ENCODE data around the gene ANO1.

Gene ANO1

GRCh38 chr11:70133771-70134335 is 55.7 kb downstream of the ANO1 start:
- no peak overlapping the region for H3K9ac ChIP-seq (ENCODE audit: low read length)
- H3K4me1 ChIP-seq (ENCODE audit: control insufficient read depth, insufficient read depth, low read length): no peaks in the 10 kb centered on the region
- peaks cover 8% of the 10 kb centered on the region for H3K27me3 ChIP-seq (replicated peaks; ENCODE audit: control insufficient read depth, insufficient read depth, low read length)
- H3K4me3 ChIP-seq (ENCODE audit: low read length): no peak overlapping the region
- no peaks in the 10 kb centered on the region for H3K36me3 ChIP-seq (ENCODE audit: control insufficient read depth, insufficient read depth, low read length, severe bottlenecking)
- no peak for DNase-seq (ENCODE audit: low read depth)
- H3K9me3 ChIP-seq (ENCODE audit: control insufficient read depth, low read length): no peaks in the 10 kb centered on the region

GRCh38 chr11:70134490-70134889 is 56.4 kb downstream of the ANO1 start:
- Histone ChIP-seq H3K27me3 (replicated peaks; ENCODE audit: control insufficient read depth, insufficient read depth, low read length) (peaks cover 8% of the 10 kb centered on the region), H3K9ac (ENCODE audit: low read length) (no peak overlapping the region), H3K36me3 (ENCODE audit: control insufficient read depth, insufficient read depth, low read length, severe bottlenecking) (no peaks in the 10 kb centered on the region), H3K4me1 (ENCODE audit: control insufficient read depth, insufficient read depth, low read length) (no peaks in the 10 kb centered on the region), H3K9me3 (ENCODE audit: control insufficient read depth, low read length) (no peaks in the 10 kb centered on the region), H3K4me3 (ENCODE audit: low read length) (no peak overlapping the region)
- no peak for DNase-seq (ENCODE audit: low read depth)

GRCh38 chr11:70135142-70135541 is 57.0 kb downstream of the ANO1 start:
- Histone ChIP-seq H3K4me3 (ENCODE audit: low read length) (no peak overlapping the region), H3K4me1 (ENCODE audit: control insufficient read depth, insufficient read depth, low read length) (no peaks in the 10 kb centered on the region), H3K36me3 (ENCODE audit: control insufficient read depth, insufficient read depth, low read length, severe bottlenecking) (no peaks in the 10 kb centered on the region), H3K27me3 (replicated peaks; ENCODE audit: control insufficient read depth, insufficient read depth, low read length) (peaks cover 8% of the 10 kb centered on the region), H3K9ac (ENCODE audit: low read length) (peak overlapping the region; percentile 37), H3K9me3 (ENCODE audit: control insufficient read depth, low read length) (no peaks in the 10 kb centered on the region)
- DNase-seq (ENCODE audit: low read depth): no peak

DNA sequence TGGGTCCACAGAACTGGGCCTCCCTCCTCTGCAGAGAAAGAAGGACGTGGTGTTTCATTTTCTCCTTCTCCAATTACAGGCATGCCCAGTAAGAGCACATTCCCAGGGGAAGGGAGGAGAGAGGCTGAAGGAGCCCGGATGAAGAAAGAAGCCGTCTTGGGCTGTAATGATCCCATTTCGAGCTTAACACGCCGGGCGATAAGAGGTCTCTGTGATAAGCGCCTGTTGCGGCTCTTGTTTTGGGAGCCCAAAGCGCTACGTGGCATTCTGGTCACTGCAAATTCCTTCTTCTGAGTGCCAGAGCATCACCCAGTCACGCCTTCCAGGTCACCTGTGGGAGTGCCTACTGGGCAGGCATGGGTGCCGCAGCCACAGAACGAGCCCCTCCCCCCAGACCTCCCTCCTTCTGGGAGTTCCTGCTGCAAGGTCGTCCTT is 57.5 kb downstream of the ANO1 start:
- peak; percentile 37 for DNase-seq (ENCODE audit: low read depth)
- peak overlapping the region; percentile 37 for H3K9ac ChIP-seq (ENCODE audit: low read length)
- H3K4me3 ChIP-seq (ENCODE audit: low read length): no peak overlapping the region
- H3K36me3 ChIP-seq (ENCODE audit: control insufficient read depth, insufficient read depth, low read length, severe bottlenecking): no peaks in the 10 kb centered on the region
- no peaks in the 10 kb centered on the region for H3K9me3 ChIP-seq (ENCODE audit: control insufficient read depth, low read length)
- no peaks in the 10 kb centered on the region for H3K4me1 ChIP-seq (ENCODE audit: control insufficient read depth, insufficient read depth, low read length)
- peaks cover 9% of the 10 kb centered on the region for H3K27me3 ChIP-seq (replicated peaks; ENCODE audit: control insufficient read depth, insufficient read depth, low read length)

- H3K9me3 ChIP-seq (ENCODE audit: control insufficient read depth, low read length): no peaks in the 10 kb centered on the region
- no peak for DNase-seq (ENCODE audit: low read depth)
- no peak overlapping the region for H3K4me3 ChIP-seq (ENCODE audit: low read length)
- no peaks in the 10 kb centered on the region for H3K36me3 ChIP-seq (ENCODE audit: control insufficient read depth, insufficient read depth, low read length, severe bottlenecking)
- H3K27me3 ChIP-seq (replicated peaks; ENCODE audit: control insufficient read depth, insufficient read depth, low read length): peaks cover 27% of the 10 kb centered on the region
- peaks cover 6% of the 10 kb centered on the region for H3K4me1 ChIP-seq (ENCODE audit: control insufficient read depth, insufficient read depth, low read length)
- H3K9ac ChIP-seq (ENCODE audit: low read length): no peak overlapping the region
These were observed 59.3 kb downstream of the ANO1 start for GRCh38 chr11:70137383-70137782.

DNA sequence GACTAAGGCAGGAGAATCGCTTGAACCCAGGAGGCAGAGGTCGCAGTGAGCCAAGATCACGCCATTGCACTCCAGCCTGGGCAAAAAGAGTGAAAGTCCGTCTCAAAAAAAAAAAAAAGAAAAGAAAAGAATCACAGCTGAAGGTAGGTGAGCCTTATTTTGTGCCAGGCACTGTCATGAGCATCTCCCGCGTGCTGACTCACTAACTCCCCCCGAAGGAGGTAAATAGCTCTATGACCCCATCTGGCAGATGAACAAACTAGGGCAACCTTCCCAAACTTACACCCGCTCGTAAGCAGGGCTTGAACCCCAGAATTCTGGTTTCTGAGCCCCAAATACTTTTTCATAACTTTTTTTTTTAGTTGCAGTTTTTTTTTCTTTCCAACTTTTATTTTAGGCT is 60.3 kb downstream of the ANO1 start:
- Histone ChIP-seq H3K4me3 (ENCODE audit: low read length) (no peak overlapping the region), H3K9ac (ENCODE audit: low read length) (no peak overlapping the region), H3K4me1 (ENCODE audit: control insufficient read depth, insufficient read depth, low read length) (peaks cover 6% of the 10 kb centered on the region), H3K9me3 (ENCODE audit: control insufficient read depth, low read length) (no peaks in the 10 kb centered on the region), H3K36me3 (ENCODE audit: control insufficient read depth, insufficient read depth, low read length, severe bottlenecking) (no peaks in the 10 kb centered on the region), H3K27me3 (replicated peaks; ENCODE audit: control insufficient read depth, insufficient read depth, low read length) (peaks cover 34% of the 10 kb centered on the region)
- DNase-seq (ENCODE audit: low read depth): no peak

DNA sequence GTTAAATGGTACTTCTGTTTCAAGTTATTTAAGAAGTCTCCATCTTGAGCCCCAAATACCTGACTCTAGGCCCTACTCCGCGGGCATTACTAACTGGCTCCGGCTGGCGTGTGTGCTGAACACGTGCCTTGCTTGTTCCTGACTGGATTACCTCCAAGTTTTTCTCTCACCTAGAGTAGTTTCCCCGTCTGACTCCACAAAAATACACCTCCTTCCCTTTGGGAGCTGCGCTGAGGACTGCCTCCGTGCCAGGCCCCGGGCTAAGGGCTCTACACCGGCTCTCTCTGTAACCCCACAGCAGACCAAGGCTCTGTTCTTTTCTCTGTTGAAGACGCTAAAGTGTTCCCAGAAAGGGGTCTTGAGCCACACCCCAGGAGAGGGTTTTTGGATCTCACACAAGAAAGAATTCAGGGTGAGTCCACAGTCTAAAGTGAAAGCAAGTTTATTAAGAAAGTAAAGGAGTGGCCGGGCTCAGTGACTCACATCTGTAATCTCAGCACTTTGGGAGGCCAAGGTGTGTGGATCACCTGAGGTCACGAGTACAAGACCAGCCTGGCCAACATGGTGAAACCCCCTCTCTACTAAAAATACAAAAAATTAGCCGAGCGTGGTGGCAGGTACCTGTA is 61.8 kb downstream of the ANO1 start:
- H3K27me3 ChIP-seq (replicated peaks; ENCODE audit: control insufficient read depth, insufficient read depth, low read length): peaks cover 39% of the 10 kb centered on the region
- DNase-seq (ENCODE audit: low read depth): no peak
- H3K9ac ChIP-seq (ENCODE audit: low read length): no peak overlapping the region
- peaks cover 6% of the 10 kb centered on the region for H3K4me1 ChIP-seq (ENCODE audit: control insufficient read depth, insufficient read depth, low read length)
- H3K36me3 ChIP-seq (ENCODE audit: control insufficient read depth, insufficient read depth, low read length, severe bottlenecking): no peaks in the 10 kb centered on the region
- no peaks in the 10 kb centered on the region for H3K9me3 ChIP-seq (ENCODE audit: control insufficient read depth, low read length)
- H3K4me3 ChIP-seq (ENCODE audit: low read length): no peak overlapping the region

- peak overlapping the region; percentile 17 for H3K4me3 ChIP-seq (ENCODE audit: low read length)
- H3K9me3 ChIP-seq (ENCODE audit: control insufficient read depth, low read length): no peaks in the 10 kb centered on the region
- H3K4me1 ChIP-seq (ENCODE audit: control insufficient read depth, insufficient read depth, low read length): peaks cover 6% of the 10 kb centered on the region
- DNase-seq (ENCODE audit: low read depth): no peak
- H3K9ac ChIP-seq (ENCODE audit: low read length): no peak overlapping the region
- no peaks in the 10 kb centered on the region for H3K36me3 ChIP-seq (ENCODE audit: control insufficient read depth, insufficient read depth, low read length, severe bottlenecking)
- peaks cover 41% of the 10 kb centered on the region for H3K27me3 ChIP-seq (replicated peaks; ENCODE audit: control insufficient read depth, insufficient read depth, low read length)
These were observed 62.8 kb downstream of the ANO1 start for GRCh38 chr11:70140711-70141485.

GRCh38 chr11:70141486-70142220 is 63.5 kb downstream of the ANO1 start:
- DNase-seq (ENCODE audit: low read depth): no peak
- peaks cover 48% of the 10 kb centered on the region for H3K27me3 ChIP-seq (replicated peaks; ENCODE audit: control insufficient read depth, insufficient read depth, low read length)
- peaks cover 6% of the 10 kb centered on the region for H3K4me1 ChIP-seq (ENCODE audit: control insufficient read depth, insufficient read depth, low read length)
- H3K9ac ChIP-seq (ENCODE audit: low read length): no peak overlapping the region
- no peaks in the 10 kb centered on the region for H3K36me3 ChIP-seq (ENCODE audit: control insufficient read depth, insufficient read depth, low read length, severe bottlenecking)
- H3K9me3 ChIP-seq (ENCODE audit: control insufficient read depth, low read length): no peaks in the 10 kb centered on the region
- peak overlapping the region; percentile 17 for H3K4me3 ChIP-seq (ENCODE audit: low read length)

GRCh38 chr11:70142221-70142875 is 64.2 kb downstream of the ANO1 start:
- Histone ChIP-seq H3K27me3 (replicated peaks; ENCODE audit: control insufficient read depth, insufficient read depth, low read length) (peaks cover 54% of the 10 kb centered on the region), H3K9ac (ENCODE audit: low read length) (no peak overlapping the region), H3K36me3 (ENCODE audit: control insufficient read depth, insufficient read depth, low read length, severe bottlenecking) (no peaks in the 10 kb centered on the region), H3K4me3 (ENCODE audit: low read length) (no peak overlapping the region), H3K4me1 (ENCODE audit: control insufficient read depth, insufficient read depth, low read length) (peaks cover 6% of the 10 kb centered on the region), H3K9me3 (ENCODE audit: control insufficient read depth, low read length) (no peaks in the 10 kb centered on the region)
- DNase-seq (ENCODE audit: low read depth): no peak

DNA sequence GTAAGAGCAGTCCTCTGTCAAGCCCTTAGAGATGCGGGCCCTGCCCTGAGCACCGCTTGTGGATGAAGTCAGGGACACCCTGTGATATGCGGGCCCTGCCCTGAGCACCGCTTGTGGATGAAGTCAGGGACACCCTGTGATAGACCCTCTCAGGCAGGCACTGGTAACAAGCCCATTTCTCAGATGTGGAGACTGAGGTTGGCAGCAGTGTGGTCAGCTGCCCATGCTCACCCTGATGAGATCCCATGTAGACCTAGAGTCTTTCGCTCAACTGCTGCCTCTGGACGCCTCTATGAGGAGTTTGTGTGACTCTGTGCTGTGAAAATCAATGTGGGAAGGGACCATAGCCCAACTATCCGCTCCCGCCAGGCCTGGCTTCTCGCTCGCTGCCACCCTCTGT is 66.1 kb downstream of the ANO1 start:
- H3K9me3 ChIP-seq (ENCODE audit: control insufficient read depth, low read length): no peaks in the 10 kb centered on the region
- no peaks in the 10 kb centered on the region for H3K36me3 ChIP-seq (ENCODE audit: control insufficient read depth, insufficient read depth, low read length, severe bottlenecking)
- DNase-seq (ENCODE audit: low read depth): no peak
- H3K4me3 ChIP-seq (ENCODE audit: low read length): no peak overlapping the region
- H3K4me1 ChIP-seq (ENCODE audit: control insufficient read depth, insufficient read depth, low read length): peaks cover 6% of the 10 kb centered on the region
- H3K9ac ChIP-seq (ENCODE audit: low read length): no peak overlapping the region
- H3K27me3 ChIP-seq (replicated peaks; ENCODE audit: control insufficient read depth, insufficient read depth, low read length): peaks cover 69% of the 10 kb centered on the region

Data from adipocyte (in vitro differentiated cells).